ENCODE results near the gene ATOH1.

Gene ATOH1

GRCh38 chr4:93828332-93828994 lies at the start of gene ATOH1:
Gene ATOH1, plus strand, starts transcription at chr4:93828753. Its CDS starts 174 bp downstream, at chr4:93828927.
- peak; percentile 89 for DNase-seq (ENCODE audit: low read depth, low spot score)

- no peak for DNase-seq (ENCODE audit: low read depth, low spot score)
Measured at GRCh38 chr4:93779228-93779627, 49.3 kb upstream of the ATOH1 start.

- no peak for DNase-seq (ENCODE audit: low read depth, low spot score)
Measured at GRCh38 chr4:93780080-93780479, 48.5 kb upstream of the ATOH1 start.

DNA sequence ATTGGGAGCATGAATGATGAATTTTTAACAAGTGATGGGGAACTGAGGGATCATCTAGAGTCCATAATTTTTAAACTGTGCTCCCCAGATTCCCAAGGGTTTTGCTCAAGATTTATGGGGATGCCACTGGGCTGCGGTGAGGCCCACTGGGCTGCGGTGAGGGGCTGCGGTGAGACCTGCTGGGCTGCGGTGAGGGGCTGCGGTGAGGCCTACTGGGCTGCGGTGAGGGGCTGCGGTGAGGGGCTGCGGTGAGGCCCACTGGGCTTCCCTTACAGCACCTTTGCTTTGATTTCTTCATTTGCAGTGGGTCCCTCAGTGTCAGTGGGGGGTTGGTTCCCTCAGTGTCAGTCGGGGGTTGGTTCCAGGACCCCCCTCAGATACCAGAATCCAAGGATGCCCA lies 47.4 kb upstream of the ATOH1 start:
- no peak for DNase-seq (ENCODE audit: low read depth, low spot score)

GRCh38 chr4:93786149-93786548 lies 42.4 kb upstream of the ATOH1 start:
- no peak for DNase-seq (ENCODE audit: low read depth, low spot score)

GRCh38 chr4:93788712-93789111 lies 39.8 kb upstream of the ATOH1 start:
- DNase-seq (ENCODE audit: low read depth, low spot score) = no peak

DNA sequence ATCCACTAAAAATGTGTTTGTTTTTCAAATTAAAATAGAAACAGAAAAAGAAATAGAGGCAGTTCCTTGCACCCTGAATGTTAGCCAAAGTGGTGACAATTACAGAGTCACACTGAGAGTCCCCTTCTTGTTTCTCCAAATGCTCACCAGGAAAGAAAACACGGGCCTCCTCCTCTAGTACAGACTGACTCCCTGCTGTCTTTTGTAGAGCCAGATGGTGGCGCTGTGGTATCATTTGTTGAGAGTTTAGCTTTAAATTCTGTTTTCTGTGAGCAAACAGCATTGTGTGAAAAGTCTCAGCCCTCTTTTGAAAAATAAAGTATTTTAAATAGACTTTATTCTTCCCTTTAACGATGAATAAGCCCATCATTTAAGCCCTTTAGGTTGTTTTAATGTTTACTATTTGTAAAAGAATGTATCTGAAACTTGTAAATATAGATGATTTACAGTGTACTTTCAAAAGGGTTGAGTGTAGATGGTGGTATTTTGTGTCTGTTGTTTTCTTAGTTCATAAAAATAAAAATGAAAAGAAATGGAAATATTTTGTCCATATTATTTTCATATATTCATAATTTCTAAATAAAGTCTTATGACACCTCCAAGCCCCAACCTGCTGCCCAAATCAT lies 36.9 kb upstream of the ATOH1 start:
- DNase-seq (ENCODE audit: low read depth, low spot score) = peak; percentile 67

DNA sequence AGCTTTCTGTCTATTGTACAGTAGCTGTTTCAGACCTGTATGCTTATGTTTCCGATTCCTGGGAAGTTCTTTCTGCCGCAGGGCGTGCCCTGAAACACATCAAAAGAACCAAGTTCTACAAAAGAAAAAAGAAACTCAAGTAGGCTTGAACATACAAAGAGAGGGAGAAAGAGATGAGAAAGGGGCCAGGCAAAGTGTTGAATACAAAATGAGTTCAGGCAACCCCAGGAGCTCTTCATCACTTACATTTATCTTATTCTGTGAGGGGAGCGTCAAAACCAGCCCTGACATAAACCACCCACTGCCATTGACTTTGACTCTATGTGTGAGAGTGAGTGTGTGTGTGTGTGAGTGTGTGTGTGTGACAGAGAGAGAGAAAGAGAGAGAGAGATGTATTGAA lies 26.5 kb upstream of the ATOH1 start:
- DNase-seq (ENCODE audit: low read depth, low spot score) = peak; percentile 45

DNA sequence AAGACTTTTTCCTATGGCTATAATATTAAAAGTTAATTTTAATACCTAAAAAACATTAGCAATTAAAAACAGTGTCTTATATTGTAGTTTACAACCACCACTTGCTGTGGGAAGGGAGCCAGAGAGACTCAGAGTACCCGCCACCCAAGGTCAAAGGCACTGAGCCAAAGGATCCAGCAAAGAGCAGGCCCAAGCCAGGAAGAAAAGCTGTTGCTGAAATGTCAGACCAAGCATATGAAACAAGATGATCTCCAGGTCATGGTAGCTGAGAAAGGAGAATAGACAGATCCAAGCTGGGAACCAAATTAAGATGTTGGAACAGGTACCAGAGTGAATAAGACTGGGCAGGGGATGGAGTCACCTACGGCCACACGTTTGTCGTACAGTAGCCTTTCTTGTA lies 18.8 kb upstream of the ATOH1 start:
- no peak for DNase-seq (ENCODE audit: low read depth, low spot score)

GRCh38 chr4:93810340-93810992 lies 18.1 kb upstream of the ATOH1 start:
- no peak for DNase-seq (ENCODE audit: low read depth, low spot score)

- no peak for DNase-seq (ENCODE audit: low read depth, low spot score)
Measured at GRCh38 chr4:93813092-93813491, 15.5 kb upstream of the ATOH1 start.

DNA sequence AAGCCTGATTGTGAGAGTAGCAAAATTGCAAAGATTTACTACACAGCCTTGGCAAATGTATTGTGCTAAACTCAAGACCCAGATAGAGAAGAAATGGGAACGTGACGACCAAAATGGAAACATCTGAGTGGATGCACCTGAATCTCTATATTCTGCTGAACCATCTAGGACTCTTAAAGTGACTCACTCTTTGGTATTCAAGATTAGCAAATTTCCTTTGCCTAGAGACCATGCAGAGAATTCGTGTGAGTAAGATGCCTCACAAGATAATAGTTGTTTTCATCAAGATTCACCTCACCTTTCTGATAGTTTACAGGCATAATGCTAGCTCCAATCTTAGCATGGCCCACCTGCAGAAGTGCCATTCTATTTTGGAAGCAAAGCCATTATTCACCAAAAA lies 14.4 kb upstream of the ATOH1 start:
- no peak for DNase-seq (ENCODE audit: low read depth, low spot score)

GRCh38 chr4:93814722-93815121 lies 13.8 kb upstream of the ATOH1 start:
- no peak for DNase-seq (ENCODE audit: low read depth, low spot score)

GRCh38 chr4:93825551-93826216 lies 2.9 kb upstream of the ATOH1 start:
- no peak for DNase-seq (ENCODE audit: low read depth, low spot score)

DNA sequence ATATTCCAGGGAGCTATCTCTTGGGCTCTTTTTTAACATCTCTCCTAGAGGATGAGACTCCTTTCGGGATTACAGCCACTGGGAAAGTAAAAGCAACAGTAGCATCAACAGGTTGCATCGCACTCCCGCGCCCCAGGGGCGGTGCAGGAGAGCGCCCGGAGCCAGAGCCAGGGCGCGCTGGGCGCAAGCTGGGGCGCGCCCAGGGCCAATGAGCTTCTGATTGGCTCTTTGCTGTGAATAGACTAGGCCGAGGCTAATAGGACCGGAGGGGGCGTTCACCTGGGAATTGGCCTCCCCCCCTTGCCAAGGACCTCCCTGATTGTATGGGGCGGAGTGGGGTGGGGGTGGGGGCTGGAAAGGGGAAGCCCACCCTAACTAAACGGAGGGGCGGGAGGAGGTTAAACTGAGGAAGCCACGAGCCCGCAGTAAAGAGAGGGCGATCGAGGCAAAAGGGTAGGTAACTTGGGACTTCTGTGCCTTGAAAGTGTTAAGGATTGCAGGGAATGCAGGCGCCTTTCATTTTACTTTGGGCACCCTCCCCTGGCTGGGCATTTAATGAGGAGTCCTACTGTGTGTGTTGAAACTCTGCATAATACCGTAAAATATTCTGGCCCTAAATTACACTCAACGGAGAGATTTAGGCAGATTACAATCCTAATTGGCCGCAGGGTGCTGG lies 1.1 kb upstream of the ATOH1 start:
- peak; percentile 77 for DNase-seq (ENCODE audit: low read depth, low spot score)

- DNase-seq (ENCODE audit: low read depth, low spot score) = peak; percentile 54
Measured at GRCh38 chr4:93828995-93829819, 654 bp downstream of the ATOH1 start.

GRCh38 chr4:93829820-93830687 lies 1.5 kb downstream of the ATOH1 start:
- no peak for DNase-seq (ENCODE audit: low read depth, low spot score)

GRCh38 chr4:93831716-93832496 lies 3.4 kb downstream of the ATOH1 start:
- DNase-seq (ENCODE audit: low read depth, low spot score) = peak; percentile 57

All from ELF-1 (cell line).